GM19239 (cell line): ENCODE data around the gene ZNF644.

Experiments used
- DNase-seq: peaks from one replicate; pipeline ENCODE4 v3.0.0; 2011; ENCODE audit warnings: low spot score; ENCODE audit not compliant: insufficient read length
- FAIRE-seq: peaks from 2 replicates; lab custom pipeline; 2011; peaks lifted over from hg19 to GRCh38; lab: Jason Lieb, UNC

ZNF644 gene

GRCh38 chr1:91024481-91025119 is 2.8 kb upstream of the ZNF644 start:
- no peak for DNase-seq
- FAIRE-seq = no peak

GRCh38 chr1:91022518-91022929 is 689 bp upstream of the ZNF644 start:
- FAIRE-seq = peak; percentile 51
- no peak for DNase-seq

GRCh38 chr1:91020967-91021685 is 709 bp downstream of the ZNF644 start:
- FAIRE-seq (no peak), DNase-seq (peak; percentile 20)

- no peak for DNase-seq
- FAIRE-seq = no peak
These were observed 1.3 kb downstream of the ZNF644 start for GRCh38 chr1:91020486-91020885.

- FAIRE-seq (no peak), DNase-seq (no peak)
These were observed 3.8 kb downstream of the ZNF644 start for GRCh38 chr1:91018006-91018405.

- FAIRE-seq = no peak
These were observed 5.9 kb downstream of the ZNF644 start for GRCh38 chr1:91015794-91016550.

GRCh38 chr1:91015358-91015780 is 6.5 kb downstream of the ZNF644 start:
- DNase-seq (no peak), FAIRE-seq (no peak)

More at GRCh38 chr1:91015794-91016550, 5.9 kb downstream of the ZNF644 start:
- no peak for DNase-seq

- no peak for FAIRE-seq
- DNase-seq = no peak
These were observed 7.4 kb downstream of the ZNF644 start for GRCh38 chr1:91014475-91014874.

GRCh38 chr1:91013302-91013701 is 8.5 kb downstream of the ZNF644 start:
- no peak for FAIRE-seq
- no peak for DNase-seq

GRCh38 chr1:91012196-91012595 is 9.6 kb downstream of the ZNF644 start:
- no peak for DNase-seq
- FAIRE-seq = peak; percentile 68

GRCh38 chr1:91011726-91012125 is 10.1 kb downstream of the ZNF644 start:
- DNase-seq (no peak), FAIRE-seq (no peak)

GRCh38 chr1:91007827-91008226 is 14.0 kb downstream of the ZNF644 start:
- DNase-seq = no peak

GRCh38 chr1:91007092-91007491 is 14.7 kb downstream of the ZNF644 start:
- FAIRE-seq = no peak

More at GRCh38 chr1:91007827-91008226, 14.0 kb downstream of the ZNF644 start:
- FAIRE-seq = peak; percentile 11

GRCh38 chr1:91006113-91006908 is 15.5 kb downstream of the ZNF644 start:
- FAIRE-seq (no peak), DNase-seq (no peak)

More at GRCh38 chr1:91007092-91007491, 14.7 kb downstream of the ZNF644 start:
- DNase-seq = no peak

- FAIRE-seq = no peak
- no peak for DNase-seq
These were observed 16.6 kb downstream of the ZNF644 start for GRCh38 chr1:91005285-91005684.

- no peak for FAIRE-seq
These were observed 17.7 kb downstream of the ZNF644 start for GRCh38 chr1:91004145-91004544.

GRCh38 chr1:90996742-90997413 is 25.0 kb downstream of the ZNF644 start:
- no peak for DNase-seq
- peak; percentile 28 for FAIRE-seq

More at GRCh38 chr1:91004145-91004544, 17.7 kb downstream of the ZNF644 start:
- no peak for DNase-seq

- no peak for FAIRE-seq
- DNase-seq = no peak
These were observed 26.4 kb downstream of the ZNF644 start for GRCh38 chr1:90995311-90995894.

- no peak for FAIRE-seq
- DNase-seq = no peak
These were observed 27.4 kb downstream of the ZNF644 start for GRCh38 chr1:90994461-90994860.
